Upper lobe of left lung (tissue), 4 donors: ENCODE data around the gene ANO10.
"Not testable (repeated sequence)": the region's sequence is repeated elsewhere in the genome, so short reads cannot be mapped to it uniquely, and the experiment has no call there.

Experiments
- CTCF ChIP-seq, 6 experiments: fragments of 450-650 bp in 4 of 6; fragments of 200-600 bp in 2 of 6; sonication (generic) in 2 of 6; IDR thresholded peaks; one replicate each; pipeline ENCODE4 v1.5.1; 2016 to 2019; ENCODE audit warnings: antibody characterized with exemption in 6 of 6
- EP300 ChIP-seq, 4 donors: sonication (generic); formaldehyde crosslinking; IDR thresholded peaks; one replicate each; pipeline ENCODE4 v1.5.1; 2017; ENCODE audit warnings: antibody characterized with exemption in 4 of 4, control low read depth in 2 of 4
- POLR2A ChIP-seq, 4 donors: fragments of 450-650 bp; IDR thresholded peaks; one replicate each; pipeline ENCODE4 v1.5.1; 2016 to 2017; ENCODE audit warnings: antibody characterized with exemption in 4 of 4, mild to moderate bottlenecking in 2 of 4

- not testable (repeated sequence) for TF ChIP-seq POLR2A, CTCF, EP300 (IDR thresholded peaks at IDR 0.05)
Observed at GRCh38 chr3:43593588-43593987, 28.2 kb downstream of the ANO10 start.
